Right ventricle myocardium superior (tissue), 1 donor: ENCODE measurements around the gene MAP1LC3C. TPM values are rescaled to one million over a fixed set of nuclear protein-coding genes. Genes with fewer than 3 reads are reported as not detected.

Experiments
- ATAC-seq: fragments of 200-7000 bp; cut with Tn5 transposase; one replicate; pipeline ENCODE4 v1.9.1; 2020; ENCODE audit warnings: mild to moderate bottlenecking; ENCODE audit not compliant: poor library complexity
- DNase-seq: peaks from one replicate; pipeline ENCODE4 v3.0.0-alpha.2; 2020
- intact Hi-C: fragments of 100-400 bp; cut with DNase I; formaldehyde crosslinking; loops from one replicate; pipeline ENCODE4 v1.11.2; 2022
- long read RNA-seq: library from polyadenylated mRNA; unstranded; transcript quantifications from one replicate; pipeline ENCODE4 v2.0.0, GENCODE V29; 2021
- total RNA-seq: library from RNA; stranded (reverse); fragmentation: NEBNext Ultra II Directional; extraction: Animal tissue kit (Norgen Biotek cat#: 25700); gene quantifications from one replicate; pipeline ENCODE4 v1.2.1, GENCODE V29; 2021
- donor health status: DM: no; HTN: yes; CAD: no; lungs with severe emphysema.

Gene MAP1LC3C
- 0.24 TPM for total RNA-seq
- long read RNA-seq, result 0 reads

DNA sequence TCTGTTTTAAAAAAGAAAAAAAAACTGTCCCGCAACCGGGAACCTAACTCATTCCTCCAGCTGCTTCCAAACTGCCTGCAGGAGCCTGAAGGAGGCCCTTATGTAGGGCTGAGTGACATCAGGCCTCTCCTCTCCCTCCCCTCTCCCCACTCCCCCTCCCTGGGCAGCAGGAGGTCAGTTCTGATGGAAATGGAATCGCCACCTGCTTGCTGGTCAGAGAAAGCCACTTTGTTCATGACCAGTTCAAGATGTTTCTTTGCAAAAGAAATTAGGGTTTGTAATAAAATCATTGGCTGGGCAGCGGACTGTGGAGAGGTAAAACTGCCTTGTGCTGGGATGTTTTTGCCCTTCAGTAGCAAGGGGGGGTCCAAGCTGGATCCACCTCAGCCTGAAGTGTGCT is at the start of gene MAP1LC3C:
MAP1LC3C (minus strand) TSS at position 73 of the 400 bp plus-strand sequence. CDS start 90 bp downstream, outside the sequence.
- ATAC-seq (peak; percentile 25), DNase-seq (no peak)
- intact Hi-C loops, result loop anchor here (10.0 kb wide), 2 partner anchors 104 to 384 kb away; no protein-coding TSS in a partner anchor

DNA sequence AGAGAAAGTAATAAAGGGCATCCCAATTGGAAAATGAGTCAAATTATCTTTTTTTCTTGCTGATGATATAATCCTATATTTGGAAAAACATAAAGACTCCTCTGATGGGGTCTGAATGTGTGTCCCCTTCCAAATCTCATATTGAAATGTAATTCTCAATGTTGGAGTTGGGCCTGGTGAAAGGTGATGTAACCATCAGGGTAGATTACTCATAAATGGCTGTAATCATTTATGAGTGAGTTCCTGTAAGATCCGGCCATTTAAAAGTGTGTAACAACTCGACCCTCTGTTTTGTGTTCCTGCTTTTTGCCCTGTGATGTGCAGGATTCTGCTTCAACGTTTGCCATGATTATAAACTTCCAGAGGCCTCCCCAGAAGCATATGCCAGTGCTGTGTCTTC is 44.3 kb upstream of the MAP1LC3C start:
- no peak for DNase-seq
- intact Hi-C loops, result no loop called here
- no peak for ATAC-seq

DNA sequence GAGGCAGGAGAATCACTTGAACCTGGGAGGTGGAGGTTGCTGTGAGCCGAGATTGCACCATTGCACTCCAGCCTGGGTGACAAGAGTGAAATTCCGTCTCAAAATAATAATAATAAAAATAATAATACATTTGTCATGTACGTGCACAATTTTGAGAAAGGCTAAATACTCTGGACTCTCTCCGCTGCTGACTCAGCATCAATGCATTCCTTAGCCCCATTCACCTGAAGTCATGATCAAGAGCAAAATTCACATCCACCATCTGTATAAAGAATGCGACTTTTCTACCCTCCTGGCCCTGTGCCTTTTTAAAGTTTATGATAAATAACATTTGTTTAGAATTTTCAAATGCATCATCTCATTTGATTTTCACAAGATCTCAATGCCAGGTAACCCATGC is 35.5 kb upstream of the MAP1LC3C start:
- DNase-seq (no peak), ATAC-seq (no peak)
- intact Hi-C loops, result no loop called here

DNA sequence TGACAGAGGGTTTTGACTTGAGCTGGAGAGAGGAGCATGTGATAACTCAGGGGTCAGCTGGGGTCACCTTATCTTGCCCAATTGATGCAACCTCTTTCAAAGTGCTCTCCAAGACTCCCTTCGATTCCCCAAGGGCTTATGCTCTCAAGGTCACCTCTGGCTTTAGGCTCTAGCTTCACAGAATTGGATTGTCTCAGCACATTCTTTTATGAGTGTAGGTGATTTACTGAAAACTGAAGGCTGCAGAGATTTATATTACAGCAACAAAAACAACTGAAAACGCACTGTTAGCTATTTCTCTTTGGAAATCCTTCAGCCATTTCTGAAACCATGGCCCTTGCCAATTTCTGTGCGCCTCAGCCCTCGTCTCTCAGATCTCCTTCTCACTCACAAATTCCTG is 34.5 kb upstream of the MAP1LC3C start:
- DNase-seq (no peak), ATAC-seq (no peak)
- intact Hi-C loops, result no loop called here

DNA sequence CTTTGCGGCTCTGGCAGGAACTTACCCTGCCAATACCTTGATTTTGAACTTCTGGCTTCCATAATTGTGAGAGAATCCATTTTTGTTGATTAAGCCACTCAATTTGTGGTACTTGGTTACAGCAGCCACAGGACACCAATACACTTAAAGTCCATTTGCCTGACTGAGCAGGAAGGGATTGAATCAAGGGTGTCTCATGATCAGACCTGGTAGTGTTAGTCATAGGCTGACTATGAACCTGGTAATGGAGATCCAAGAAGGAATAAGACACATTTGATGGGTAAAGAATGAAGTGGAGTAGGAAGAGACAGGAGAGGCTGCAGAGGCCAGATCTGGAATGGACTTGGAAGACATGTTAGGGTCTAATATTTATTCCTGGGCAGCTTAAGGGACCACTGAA is 31.2 kb upstream of the MAP1LC3C start:
- intact Hi-C loops, result no loop called here
- DNase-seq, result no peak
- ATAC-seq, result no peak

DNA sequence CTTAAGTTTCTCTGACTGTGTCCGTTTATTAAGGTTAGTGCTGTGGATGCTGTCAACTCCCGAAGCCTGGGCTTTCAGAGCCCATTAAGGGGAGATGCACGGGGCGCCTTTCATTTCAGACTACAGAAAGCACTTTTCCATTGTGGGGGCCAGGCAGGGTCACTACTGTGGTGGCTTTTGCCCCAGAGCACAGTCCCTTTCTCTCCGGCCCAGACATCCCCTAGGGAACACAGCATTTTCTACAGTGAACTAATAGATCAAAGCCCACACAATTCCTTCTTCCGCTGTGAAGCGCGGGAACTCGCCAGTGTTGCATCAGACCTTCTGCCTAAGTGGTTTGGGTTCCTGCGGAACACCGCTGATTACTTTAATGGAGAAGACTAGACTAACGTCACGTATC is 26.8 kb upstream of the MAP1LC3C start:
- DNase-seq, result no peak
- no peak for ATAC-seq
- intact Hi-C loops, result no loop called here

DNA sequence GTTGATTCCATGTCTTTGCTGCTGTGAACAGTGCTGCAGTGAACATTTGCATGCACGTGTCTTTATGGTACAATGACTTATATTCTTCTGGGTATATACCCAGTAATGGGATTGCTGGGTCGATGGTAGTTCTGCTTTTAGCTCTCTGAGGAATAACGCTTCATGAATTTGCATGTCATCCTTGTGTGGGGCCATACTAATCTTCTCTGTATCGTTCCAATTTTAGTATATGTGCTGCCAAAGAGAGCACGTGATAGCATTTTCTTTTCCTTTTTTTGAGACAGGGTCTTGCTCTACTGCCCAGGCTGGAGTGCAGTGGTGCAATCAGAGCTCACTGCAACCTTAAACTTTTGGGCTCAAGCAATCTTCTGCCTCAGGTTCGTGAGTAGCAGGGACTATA is 24.9 kb upstream of the MAP1LC3C start:
- intact Hi-C loops, result no loop called here
- DNase-seq (no peak), ATAC-seq (no peak)

DNA sequence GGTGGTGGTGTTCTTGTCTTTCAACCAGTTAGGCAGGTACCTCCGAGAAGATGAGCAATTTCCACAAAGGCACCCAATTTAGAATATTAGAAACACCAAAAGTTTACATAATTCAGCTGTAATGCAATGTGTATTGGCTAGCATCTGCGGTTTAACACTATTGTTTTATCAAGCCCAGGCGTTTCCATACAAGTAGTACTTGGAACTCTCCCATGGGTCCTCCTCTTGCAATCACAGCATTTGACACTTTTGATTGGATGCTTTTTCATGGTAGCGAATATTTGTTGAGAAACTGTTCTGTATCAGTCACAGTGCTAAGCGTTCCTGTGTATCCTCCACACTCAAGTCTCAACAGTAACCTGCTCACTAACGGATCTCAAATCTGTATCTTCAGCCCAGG is 20.1 kb upstream of the MAP1LC3C start:
- ATAC-seq, result no peak
- no peak for DNase-seq

DNA sequence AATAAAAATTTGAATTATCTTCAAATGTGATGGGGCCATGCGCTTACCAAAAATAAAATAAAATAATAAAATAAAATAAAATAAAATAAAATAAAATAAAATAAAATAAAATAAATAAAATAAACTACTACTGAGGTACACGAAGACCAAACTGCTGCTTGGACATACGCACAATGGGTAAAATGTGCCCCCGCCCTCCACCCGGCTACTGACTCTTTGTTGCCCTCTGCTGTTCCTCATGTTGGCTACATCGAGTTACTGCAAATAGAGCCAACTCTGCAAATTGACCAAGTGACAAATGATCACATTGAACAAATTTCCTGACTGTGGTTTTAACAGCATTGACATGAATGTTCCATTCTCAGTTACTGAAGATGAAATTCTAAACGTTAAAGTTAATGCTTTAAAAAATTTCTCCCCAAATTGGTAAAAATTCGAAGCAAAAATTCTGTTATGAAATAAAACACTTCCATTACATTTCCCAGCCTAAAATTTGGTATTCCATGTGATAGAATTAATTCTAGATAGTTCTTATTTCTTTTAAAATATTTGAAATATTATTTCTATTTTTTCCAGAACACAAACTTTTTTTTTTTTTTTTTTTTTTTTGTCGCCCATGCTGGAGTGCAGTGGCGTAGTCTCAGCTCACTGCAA is 18.8 kb upstream of the MAP1LC3C start:
- intact Hi-C loops, result no loop called here

More for the DNA sequence above, 20.1 kb upstream of the MAP1LC3C start:
- intact Hi-C loops, result no loop called here

DNA sequence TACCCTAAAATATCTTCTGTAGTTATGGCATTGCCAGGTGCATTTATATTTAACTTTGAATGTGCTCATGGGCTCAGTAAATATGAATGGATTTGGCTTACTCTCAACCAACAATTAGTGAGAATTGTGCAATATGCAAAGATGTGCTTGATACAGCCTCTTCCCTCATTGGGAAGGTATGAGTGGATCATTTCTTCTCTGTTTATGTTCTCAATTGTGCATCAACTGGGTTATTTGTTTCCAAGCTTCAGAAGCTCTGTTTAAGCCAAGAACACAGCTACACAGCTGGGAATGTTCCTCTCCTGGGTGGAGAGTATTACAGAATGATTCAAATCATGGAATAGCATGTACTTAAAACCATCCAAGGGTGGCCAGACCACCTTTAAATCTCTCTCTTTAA is 17.6 kb upstream of the MAP1LC3C start:
- intact Hi-C loops, result no loop called here
- DNase-seq (no peak), ATAC-seq (no peak)

More for the DNA sequence above, 18.8 kb upstream of the MAP1LC3C start:
- DNase-seq (peak; percentile 62), ATAC-seq (peak; percentile 76)

DNA sequence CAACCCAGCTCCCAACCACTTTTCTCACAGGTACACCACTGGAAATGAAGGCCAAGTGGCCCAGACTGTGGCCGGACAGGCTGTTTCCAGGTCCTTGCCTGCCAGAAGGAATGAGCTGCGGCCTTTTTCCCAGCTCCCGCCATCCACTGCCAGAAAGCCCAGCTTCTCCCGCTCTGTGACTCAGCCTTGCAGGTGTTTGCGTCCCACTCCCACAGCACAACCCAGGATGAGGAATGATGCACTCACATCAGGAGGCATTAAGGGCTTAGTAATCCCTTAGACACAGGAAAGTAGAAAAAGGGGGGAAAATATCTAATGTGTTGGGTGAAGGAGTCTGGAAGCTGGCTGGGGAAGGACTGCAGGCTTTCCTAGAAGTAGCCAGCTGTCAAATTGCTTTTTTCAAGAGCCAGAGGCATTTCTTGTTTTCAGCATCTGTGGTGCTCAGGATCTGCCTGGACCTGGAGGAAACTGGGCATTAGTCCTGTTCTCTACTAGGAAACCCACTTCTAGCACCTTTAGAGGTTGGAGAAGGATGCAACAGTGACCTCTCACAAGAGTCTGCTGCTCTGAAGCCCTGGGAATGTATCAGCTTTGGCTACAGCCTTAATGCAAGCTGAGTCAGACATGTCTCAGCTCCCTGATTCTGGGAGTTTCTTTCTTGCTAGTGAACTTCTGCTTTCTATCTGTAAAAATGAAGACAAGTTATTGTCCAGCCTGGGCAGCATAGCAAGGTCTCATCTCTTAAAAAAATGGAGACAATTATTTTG is 13.2 kb upstream of the MAP1LC3C start:
- ATAC-seq (no peak), DNase-seq (no peak)
- intact Hi-C loops, result no loop called here

DNA sequence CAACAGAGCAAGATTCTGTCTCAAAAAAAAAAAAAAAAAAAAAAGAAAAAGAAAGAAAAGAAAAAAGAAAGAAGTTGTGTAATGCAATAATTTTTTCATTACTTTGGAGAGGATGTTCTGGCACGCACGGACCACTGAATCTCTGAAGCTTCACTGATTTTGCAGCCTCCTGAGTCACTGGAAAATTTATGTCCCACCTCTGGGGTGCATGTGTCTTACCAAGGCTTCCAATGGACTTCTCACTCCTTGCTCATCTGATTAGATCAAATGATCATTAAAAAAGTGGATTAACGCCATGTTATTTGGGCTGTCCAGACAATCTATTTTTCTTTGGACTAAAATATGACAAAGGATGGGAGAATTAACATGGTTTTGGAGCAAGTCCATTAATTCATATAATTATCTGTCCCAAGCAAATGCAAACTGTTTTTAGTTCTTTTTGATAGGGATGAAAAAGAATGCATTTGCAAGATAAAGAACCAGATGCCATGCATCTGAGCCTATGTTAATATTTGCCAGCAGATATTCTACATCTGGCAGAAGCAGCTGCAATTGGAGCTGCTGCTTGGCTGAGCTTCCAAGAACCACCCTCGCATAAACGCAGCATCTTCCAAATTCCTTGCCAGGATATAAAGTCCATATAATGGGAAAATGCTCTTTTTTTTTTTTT is 10.1 kb upstream of the MAP1LC3C start:
- DNase-seq (no peak), ATAC-seq (no peak)
- intact Hi-C loops, result no loop called here

DNA sequence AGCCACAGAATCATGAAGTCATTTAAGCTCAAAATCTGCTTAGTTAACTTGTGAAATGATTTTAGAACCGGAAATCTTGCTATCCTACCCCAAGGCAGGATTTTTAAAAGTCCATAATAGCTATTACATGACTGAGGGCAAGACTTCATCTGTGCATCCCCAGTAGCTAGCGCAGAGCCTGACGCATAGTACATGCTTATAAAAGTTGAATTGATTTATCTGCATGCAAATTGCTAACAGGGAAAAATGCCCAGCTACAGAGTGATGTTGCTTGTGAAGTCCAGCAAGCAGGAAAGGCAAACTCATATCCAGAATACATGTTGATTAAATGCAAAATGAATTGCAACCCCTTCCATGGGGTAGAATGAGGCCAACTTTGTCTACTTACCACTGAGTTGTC is 8.1 kb upstream of the MAP1LC3C start:
- ATAC-seq (no peak), DNase-seq (no peak)
- intact Hi-C loops, result no loop called here

DNA sequence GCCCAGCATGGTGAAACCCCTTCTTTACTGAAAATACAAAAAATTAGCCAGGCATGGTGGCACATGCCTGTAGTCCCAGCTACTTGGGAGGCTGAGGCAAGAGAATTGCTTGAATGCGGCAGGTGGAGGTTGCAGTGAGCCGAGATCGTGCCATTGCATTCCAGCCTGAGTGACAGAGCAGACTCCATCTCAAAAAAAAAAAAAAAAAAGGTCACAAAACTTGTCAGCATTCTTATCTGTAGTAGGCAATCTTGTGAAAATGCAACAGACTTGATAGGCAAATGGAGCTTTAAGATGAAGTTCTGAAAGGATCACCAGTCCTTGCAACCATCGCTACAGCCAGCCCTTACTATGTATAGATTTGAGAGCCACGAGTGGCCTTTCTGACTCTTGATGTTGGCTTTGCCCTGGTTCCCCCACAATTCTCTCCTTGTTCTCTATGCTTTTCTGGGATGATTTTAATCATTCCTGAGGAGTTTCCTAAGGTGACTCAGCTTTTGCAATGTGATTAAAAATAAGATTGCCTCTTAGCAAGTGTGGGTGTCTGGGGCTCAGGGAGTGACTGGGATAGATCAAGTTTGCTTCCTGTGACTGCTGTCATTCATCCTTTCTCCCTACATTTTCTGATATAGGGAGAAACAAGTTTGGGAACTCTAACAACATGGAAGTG is 7.1 kb upstream of the MAP1LC3C start:
- intact Hi-C loops, result no loop called here
- DNase-seq, result no peak
- ATAC-seq, result no peak

DNA sequence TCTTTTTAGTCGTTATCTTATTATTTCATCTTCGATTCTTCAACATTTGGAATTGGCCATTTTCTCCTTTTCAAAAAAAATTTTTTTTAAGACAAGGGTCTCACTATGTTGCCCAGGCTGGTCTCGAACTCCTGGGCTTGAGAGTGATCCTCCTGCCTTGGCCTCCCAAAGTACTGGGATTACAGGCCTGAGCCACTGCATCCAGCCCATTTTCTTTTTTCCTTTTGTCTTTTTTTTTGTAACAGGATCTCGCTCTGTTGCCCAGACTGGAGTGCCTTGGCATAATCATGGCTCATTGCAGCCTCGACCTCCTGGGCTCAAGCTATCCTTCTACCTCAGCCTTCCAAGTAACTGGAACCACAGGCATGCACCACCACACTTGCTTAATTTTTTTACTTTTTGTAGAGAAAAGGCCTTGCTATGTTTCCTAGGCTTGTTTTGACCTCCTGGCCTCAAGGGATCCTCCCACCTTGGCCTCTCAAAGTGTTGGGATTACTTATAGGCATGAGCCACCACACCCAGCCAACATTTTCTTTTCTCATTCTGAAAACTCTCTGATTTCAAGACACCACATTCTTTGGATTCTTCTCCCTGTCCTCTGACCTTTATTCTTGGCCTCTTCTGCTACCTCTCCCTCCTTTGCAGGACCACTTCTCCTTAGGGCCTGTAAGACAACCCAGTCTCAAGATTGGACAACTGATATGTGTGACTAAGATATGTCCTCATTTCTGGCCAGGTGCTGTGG is 6.0 kb upstream of the MAP1LC3C start:
- no peak for ATAC-seq

DNA sequence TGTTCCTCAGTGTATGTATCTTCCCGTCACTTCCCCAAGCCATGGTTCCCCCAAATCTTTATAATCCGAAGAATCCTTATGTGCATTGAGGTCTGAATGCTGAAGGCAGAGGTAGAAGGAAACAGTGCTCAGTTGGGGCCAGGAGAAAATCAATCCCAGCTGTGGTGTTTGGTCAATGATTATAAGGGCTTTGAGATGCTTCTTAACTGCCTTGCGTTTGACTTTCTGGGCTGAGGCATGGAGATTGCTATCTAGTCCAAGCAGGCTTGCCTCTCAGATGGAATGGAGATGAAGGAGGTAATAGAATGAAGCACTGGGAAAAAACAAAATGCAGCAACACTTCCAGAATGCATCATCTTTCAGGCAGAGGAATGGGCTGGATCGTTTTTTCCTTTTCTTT is 3.6 kb upstream of the MAP1LC3C start:
- intact Hi-C loops, result no loop called here
- ATAC-seq (no peak), DNase-seq (no peak)

More for the DNA sequence above, 6.0 kb upstream of the MAP1LC3C start:
- intact Hi-C loops, result no loop called here
- DNase-seq, result no peak

DNA sequence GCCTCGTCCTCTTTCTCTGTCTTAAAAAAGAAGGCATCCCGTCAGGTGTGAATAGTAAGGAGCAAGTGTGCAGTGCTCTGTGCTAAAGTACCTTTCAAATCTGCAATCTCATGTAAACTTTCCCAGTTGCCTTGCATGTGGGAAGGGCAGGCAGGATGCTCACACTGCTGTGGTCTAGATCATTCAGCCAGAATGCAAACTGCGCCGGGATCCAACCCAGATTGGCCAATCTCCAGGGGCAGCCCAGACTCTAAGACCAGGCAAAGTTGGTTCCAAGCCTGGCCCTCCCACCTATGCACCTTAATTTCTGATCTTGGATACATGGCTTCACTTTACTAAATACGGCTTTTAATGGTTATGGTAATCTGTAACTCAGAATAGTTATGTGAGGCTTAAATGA is 3.2 kb upstream of the MAP1LC3C start:
- intact Hi-C loops, result no loop called here
- no peak for ATAC-seq

DNA sequence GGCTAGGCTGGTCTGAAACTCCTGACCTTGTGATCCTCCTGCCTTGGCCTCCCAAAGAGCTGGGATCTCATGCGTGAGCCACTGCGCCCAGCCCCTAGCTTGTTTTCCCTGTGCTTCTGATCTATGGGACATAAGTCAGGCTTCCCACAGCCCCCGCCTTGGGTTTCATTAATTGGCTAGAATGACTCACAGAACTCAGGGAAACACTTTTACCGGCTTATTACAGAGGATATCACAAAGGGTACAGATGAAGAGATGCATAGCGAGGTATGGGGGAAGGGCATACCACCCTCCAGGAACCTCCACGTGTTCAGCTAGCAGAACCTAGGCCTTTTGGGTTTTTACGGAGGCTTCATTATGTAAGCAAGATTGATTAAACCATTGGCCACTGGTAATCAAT is 1.5 kb upstream of the MAP1LC3C start:
- intact Hi-C loops, result no loop called here
- no peak for DNase-seq
- ATAC-seq, result no peak

More for the DNA sequence above, 3.2 kb upstream of the MAP1LC3C start:
- no peak for DNase-seq
